Stimulated activated CD8-positive, alpha-beta memory T cell treated with anti-CD3 and anti-CD28 coated beads, Interleukin-4, amount 100 ng/mL, for 4 hours (primary cell): ENCODE measurements around the gene DPCD.

Source experiments
- DNase-seq, 2 donors: peaks; one replicate each; pipeline ENCODE4 v3.0.0-alpha.2; 2020; ENCODE audit warnings: low read depth in 2 of 2, low spot score in 1 of 2

The DPCD gene

DNA sequence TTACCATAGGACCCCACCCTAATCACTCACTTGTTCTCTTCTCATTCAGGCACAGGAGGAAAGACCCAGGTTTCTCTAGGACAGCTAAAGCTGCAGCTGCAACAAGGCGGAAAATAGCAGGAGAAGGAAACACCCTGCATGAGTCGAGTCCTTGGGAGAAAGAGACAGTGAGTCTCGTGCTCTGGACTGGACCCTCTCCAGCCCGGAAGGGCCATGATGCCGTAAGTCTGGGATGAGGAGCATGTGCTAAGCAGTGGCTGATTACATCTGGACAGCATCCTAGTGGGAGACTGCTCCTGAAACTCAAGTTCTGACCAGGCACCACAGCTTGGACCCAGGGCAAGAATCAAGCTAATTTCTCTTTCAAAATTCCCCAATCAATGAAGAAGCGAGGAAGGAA lies 67.4 kb downstream of the DPCD start:
- DNase-seq, result no peak

DNA sequence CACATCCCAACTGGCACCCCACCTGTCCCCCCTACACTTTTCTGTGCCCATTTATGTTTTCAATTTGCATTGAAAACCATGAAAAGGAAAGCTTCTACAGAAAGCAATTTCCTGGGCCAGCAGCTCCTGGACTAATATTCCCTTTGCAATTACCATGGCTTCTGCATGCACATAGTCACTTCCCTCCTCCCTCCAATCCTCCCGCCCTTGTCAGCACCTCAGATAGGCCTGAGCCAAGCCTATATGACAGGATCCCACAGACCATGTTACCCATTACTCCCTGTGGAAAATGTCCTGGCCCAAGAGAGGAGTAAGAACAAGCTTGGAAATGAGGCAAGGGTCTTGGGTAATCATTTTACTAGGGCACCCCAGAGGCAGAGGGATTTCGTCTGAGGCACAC lies 68.8 kb downstream of the DPCD start:
- DNase-seq, result no peak

DNA sequence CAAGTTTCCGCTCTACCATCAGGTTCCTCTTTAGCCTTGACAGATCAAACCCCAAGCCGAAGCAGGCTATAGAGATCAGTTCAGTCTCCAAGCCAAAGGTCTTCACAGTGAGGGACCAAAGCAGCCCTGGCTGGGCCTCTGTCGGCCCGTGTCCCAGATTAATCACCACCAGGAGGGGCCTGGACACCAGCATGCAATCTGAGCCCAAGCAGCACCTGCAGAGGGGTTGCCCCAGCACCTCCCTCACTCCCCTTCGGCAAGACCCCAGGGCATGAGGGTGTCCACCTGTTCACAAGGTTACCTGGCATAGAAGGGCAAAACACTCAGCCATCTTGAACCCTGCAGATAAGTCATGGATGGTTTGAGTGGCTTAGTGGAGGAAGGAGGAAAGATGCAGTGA lies 70.9 kb downstream of the DPCD start:
- no peak for DNase-seq
